Airway epithelial cell (primary cell): ENCODE data around the gene CPHXL2. TPM values are rescaled to one million over a fixed set of nuclear protein-coding genes. Genes with fewer than 3 reads are reported as not detected.

Experiments
- total RNA-seq: library from RNA; depleted of rRNA; stranded (reverse); fragments of >200 nt; gene quantifications from 2 replicates; pipeline ENCODE4 v1.2.3, GENCODE V29; 2015

The CPHXL2 gene
- total RNA-seq = not detected in 2 replicates

DNA sequence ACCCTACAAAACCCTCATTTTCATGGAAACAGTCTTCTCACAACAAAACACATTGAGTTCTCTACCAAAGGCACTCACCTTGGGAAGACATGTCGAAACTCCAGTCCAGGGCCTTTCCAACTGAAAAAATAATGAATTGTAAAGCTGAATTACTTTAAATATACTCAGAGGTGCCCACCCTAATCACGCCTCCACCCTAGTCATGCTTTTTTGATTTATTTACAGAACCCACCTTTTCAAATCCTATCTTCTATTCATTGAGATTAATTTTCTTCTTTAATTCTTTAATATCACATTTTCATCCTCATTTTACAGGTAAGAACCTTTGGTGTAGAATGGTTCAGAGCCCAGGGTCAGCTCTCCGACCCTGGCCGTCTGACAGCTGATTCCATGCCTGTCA is at the start of gene CPHXL2:
Gene CPHXL2, minus strand, starts transcription at position 101 of the 400 bp plus-strand sequence. Its CDS starts 10 bp downstream, at position 91.

DNA sequence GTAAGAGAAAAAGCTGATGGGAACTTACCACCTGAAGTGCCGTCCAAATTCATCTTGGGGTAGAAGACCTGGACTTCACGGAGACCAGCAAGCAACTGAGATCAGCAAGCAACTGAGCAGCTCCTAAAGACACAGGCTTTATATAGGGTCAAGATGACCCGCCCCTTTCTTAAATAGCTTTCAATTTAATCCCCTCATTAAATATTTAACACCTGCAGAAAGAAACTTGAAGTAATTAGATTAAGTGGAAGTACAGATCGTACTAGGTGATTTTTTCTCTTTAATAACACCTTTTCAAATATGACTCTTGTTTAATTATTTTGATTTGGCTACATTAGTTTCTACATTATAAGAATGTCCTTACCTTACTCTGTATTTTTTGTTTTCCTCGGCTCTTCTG is 49.6 kb upstream of the CPHXL2 start, which contains the start of gene CPHXL:
Gene CPHXL, minus strand, starts transcription at position 101 of the 400 bp plus-strand sequence. Its CDS starts 48 bp downstream, at position 53.

DNA sequence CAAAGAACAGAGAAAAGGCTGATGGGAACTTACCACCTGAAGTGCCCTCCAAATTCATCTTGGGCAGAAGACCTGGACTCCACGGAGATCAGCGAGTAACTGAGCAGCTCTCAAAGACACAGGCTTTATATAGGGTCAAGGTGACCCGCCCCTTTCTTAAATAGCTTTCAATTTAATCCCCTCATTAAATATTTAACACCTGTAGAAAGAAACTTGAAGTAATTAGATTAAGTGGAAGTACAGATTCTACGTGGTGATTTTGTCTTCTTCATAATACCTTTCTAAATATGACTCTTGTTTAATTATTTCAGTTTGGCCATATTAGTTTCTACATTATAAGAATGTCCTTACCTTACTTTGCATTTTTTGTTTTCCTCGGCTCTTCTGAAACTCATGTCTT is 24.6 kb upstream of the CPHXL2 start, which contains the start of gene DUXB:
Gene DUXB, minus strand, starts transcription at position 101 of the 400 bp plus-strand sequence. Its CDS starts 43 bp downstream, at position 58.

DNA sequence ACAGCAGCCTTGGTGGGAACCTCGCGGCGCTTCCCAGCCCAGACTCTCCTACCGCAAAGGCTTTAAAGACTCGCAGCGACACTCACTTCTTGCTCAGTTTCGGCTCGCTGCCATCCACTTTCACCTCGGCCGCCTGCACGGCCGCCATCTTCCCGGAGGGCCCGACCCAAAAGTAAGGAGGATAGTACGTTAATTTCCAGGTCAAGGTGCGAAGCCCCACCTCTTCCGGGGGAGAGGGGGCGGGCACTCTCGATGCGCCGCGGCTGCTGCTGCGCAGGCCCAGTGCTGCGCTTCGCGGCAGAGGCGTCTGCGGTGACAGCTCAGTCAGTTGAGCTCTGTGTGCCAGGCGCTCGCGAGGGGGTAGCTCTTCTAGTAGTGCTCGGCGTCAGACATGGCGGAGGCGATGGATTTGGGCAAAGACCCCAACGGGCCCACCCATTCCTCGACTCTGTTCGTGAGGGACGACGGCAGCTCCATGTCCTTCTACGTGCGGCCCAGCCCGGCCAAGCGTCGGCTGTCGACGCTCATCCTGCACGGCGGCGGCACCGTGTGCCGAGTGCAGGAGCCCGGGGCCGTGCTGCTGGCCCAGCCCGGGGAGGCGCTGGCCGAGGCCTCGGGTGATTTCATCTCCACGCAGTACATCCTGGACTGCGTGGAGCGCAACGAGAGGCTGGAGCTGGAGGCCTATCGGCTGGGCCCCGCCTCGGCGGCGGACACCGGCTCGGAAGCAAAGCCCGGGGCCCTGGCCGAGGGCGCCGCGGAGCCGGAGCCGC is 29.1 kb downstream of the CPHXL2 start, which contains the start of the genes KARS1 and TERF2IP:
Gene KARS1, minus strand, starts transcription at position 174 of the 773 bp plus-strand sequence. Its CDS starts 26 bp downstream, at position 148.
Gene TERF2IP, plus strand, starts transcription at position 282 of the 773 bp plus-strand sequence. Its CDS starts 110 bp downstream, at position 392.

GRCh38 chr16:75622761-75623605 is 53.8 kb downstream of the CPHXL2 start, which contains the start of gene ADAT1:
ADAT1 (minus strand) TSS chr16:75623281; CDS start chr16:75620799, 2,482 bp downstream.

Other genes starting within 250 kb of the CPHXL2 start
- gene CFDP1, start 243.5 kb downstream of the CPHXL2 start, total RNA-seq = 36.8 and 56.3 TPM in 2 replicates
- gene TMEM170A, start 212.3 kb downstream of the CPHXL2 start, total RNA-seq = 15.4 and 17.6 TPM in 2 replicates
- 1.3 and 1.5 TPM in 2 replicates for gene CHST6, start 181.6 kb downstream of the CPHXL2 start, total RNA-seq
- not detected in 2 replicates for gene CHST5, start 140.9 kb downstream of the CPHXL2 start, total RNA-seq
- gene TMEM231, start 120.8 kb downstream of the CPHXL2 start, total RNA-seq = 9.0 and 9.9 TPM in 2 replicates
- 53.8 and 70.7 TPM in 2 replicates for gene GABARAPL2, start 110.6 kb downstream of the CPHXL2 start, total RNA-seq
- gene ADAT1, start 53.7 kb downstream of the CPHXL2 start, total RNA-seq = 30.7 and 43.7 TPM in 2 replicates
- 176 and 180 TPM in 2 replicates for gene KARS1, start 29.3 kb downstream of the CPHXL2 start, total RNA-seq
- gene TERF2IP, start 29.2 kb downstream of the CPHXL2 start, total RNA-seq = 38.1 and 41.4 TPM in 2 replicates
- not detected in 2 replicates for gene DUXB, start 24.5 kb upstream of the CPHXL2 start, total RNA-seq
- not detected in 2 replicates for gene CPHXL, start 49.5 kb upstream of the CPHXL2 start, total RNA-seq